Measurements from ENCODE around the gene FBXO21. TPM values are rescaled to one million over a fixed set of nuclear protein-coding genes. Genes with fewer than 3 reads are reported as not detected.

FBXO21 gene
- total and polyA plus RNA-seq, 2 donors (not counting 1 experiment from before 2014, with no cell fraction given), result 28.2 to 55.7 TPM

DNA sequence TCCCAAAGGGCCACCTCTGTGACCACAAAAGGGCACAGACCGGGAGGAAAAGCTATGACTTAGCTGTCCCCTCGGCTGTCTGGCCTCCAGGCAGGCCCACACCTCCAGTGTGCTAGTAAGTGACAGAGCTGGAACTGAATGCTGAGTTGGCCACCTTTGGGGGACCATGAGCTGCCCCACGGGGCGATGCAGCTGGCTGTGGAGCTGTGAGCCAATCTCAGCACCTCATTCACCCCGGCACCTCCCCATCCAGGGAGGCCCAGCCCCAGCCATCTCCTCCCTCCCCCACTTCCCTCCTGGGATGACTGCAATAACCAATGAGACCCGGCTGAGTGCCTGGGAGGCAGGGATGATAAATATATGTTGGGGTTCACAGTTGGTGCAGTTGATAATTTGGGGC lies 78.9 kb downstream of the FBXO21 start:
- Histone ChIP-seq H3K9ac (ENCODE audit: low read length) (no peak overlapping the region), H3K4me1 (ENCODE audit: control insufficient read depth in 2 of 2, insufficient read depth in 2 of 2, low read length in 2 of 2) (no peaks in the 10 kb centered on the region), H3K27me3 (replicated peaks in 1 of 4; ENCODE audit: control extremely low read depth in 1 of 4, control insufficient read depth in 3 of 4, insufficient read depth in 4 of 4, low read length in 3 of 4) (peaks cover 0 to 4% (median 0%) of the 10 kb centered on the region in 4 experiments), H3K4me2 (replicated peaks; ENCODE audit: low read depth, low read length, poor library complexity, severe bottlenecking) (no peak overlapping the region), H3K4me3 (ENCODE audit: control extremely low read depth in 1 of 5, extremely low read depth in 1 of 5, insufficient read depth in 1 of 5, low read depth in 2 of 5, low read length in 4 of 5) (no peak overlapping the region), H3K36me3 (replicated peaks in 1 of 2; ENCODE audit: control extremely low read depth in 1 of 2, control insufficient read depth in 1 of 2, extremely low read depth in 1 of 2, insufficient read depth in 2 of 2, low read length in 1 of 2) (no peaks in the 10 kb centered on the region), H3K9me3 (ENCODE audit: control extremely low read depth in 1 of 3, control insufficient read depth in 2 of 3, insufficient read depth in 1 of 3, low read length in 2 of 3) (peaks cover 0 to 5% (median 0%) of the 10 kb centered on the region in 3 donors), H3K27ac (ENCODE audit: low read length in 2 of 2) (no peak overlapping the region), H3K79me2 (ENCODE audit: control insufficient read depth, insufficient read depth, low read length) (no peaks in the 10 kb centered on the region), H4K20me1 (ENCODE audit: control insufficient read depth, insufficient read depth, low read length, poor library complexity, severe bottlenecking) (no peaks in the 10 kb centered on the region), H2AFZ (ENCODE audit: insufficient read depth, low read depth, low read length, poor library complexity, severe bottlenecking) (no peak overlapping the region)
- DNase-seq (no peak), ATAC-seq (ENCODE audit: low read depth) (no peak)
- intact Hi-C loops (cut with micrococcal nuclease), result no loop called here
- Mint-ChIP-seq H3K9me3 (ENCODE audit: insufficient read depth) (no peaks in the 10 kb centered on the region), H3K27me3 (no peaks in the 10 kb centered on the region), H3K27ac (no peak overlapping the region), H3K4me3 (no peak overlapping the region), H3K4me1 (peaks cover 1% of the 10 kb centered on the region)
- TF ChIP-seq, protein P1, sequence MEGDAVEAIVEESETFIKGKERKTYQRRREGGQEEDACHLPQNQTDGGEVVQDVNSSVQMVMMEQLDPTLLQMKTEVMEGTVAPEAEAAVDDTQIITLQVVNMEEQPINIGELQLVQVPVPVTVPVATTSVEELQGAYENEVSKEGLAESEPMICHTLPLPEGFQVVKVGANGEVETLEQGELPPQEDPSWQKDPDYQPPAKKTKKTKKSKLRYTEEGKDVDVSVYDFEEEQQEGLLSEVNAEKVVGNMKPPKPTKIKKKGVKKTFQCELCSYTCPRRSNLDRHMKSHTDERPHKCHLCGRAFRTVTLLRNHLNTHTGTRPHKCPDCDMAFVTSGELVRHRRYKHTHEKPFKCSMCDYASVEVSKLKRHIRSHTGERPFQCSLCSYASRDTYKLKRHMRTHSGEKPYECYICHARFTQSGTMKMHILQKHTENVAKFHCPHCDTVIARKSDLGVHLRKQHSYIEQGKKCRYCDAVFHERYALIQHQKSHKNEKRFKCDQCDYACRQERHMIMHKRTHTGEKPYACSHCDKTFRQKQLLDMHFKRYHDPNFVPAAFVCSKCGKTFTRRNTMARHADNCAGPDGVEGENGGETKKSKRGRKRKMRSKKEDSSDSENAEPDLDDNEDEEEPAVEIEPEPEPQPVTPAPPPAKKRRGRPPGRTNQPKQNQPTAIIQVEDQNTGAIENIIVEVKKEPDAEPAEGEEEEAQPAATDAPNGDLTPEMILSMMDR (IDR thresholded peaks at IDR 0.05), result no peak
- TF ChIP-seq EZH2 (IDR thresholded peaks at IDR 0.05; ENCODE audit: borderline replicate concordance, insufficient read depth, low read depth, low read length, poor library complexity, severe bottlenecking), result no peak
- WGBS (ENCODE audit: insufficient coverage), result 69% methylated on average over 5 of the region's 6 CpGs
- POLR2A ChIA-PET, result no interaction called here
- CTCF ChIA-PET, result no interaction called here

DNA sequence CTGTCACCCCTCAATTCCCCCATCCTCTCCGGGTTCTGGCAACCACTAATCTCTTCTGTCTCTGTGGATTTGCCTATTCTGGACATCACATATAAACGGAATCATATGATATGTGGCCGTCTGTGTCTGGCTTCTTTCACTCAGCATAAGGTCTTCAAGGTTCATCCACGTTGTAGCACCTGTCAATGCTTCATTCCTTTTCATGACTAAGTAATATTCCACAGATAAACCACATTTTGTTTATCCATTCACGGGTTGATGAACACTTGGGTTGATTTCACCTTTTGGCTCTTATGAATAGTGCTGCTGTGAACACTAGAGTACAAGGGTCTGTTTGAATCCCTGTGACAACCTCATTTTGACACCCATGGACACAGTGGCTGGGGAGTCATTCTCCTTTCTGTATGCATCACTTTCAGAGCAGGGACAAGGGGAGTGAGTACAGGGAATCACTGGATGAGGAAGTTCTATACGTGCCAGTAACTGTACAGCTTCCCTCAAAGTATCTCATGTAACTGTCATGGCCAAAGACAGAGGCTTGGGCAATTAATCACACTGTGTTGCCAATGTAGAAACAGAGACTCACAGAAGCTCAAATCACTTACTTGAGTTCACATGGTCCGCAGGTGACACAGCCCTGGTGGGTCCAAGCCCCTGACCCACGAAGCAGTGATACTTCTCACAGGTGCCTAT lies 80.2 kb downstream of the FBXO21 start:
- ChIA-PET POLR2A (no interaction called here), CTCF (no interaction called here)
- Mint-ChIP-seq H3K27ac (no peak overlapping the region), H3K27me3 (no peaks in the 10 kb centered on the region), H3K9me3 (ENCODE audit: insufficient read depth) (no peaks in the 10 kb centered on the region), H3K4me3 (no peak overlapping the region), H3K4me1 (peaks cover 1% of the 10 kb centered on the region)
- H3K27ac ChIP-seq (ENCODE audit: low read length in 2 of 2), result no peak overlapping the region
- H2AFZ ChIP-seq (ENCODE audit: insufficient read depth, low read depth, low read length, poor library complexity, severe bottlenecking), result no peak overlapping the region
- no peaks in the 10 kb centered on the region for H3K79me2 ChIP-seq (ENCODE audit: control insufficient read depth, insufficient read depth, low read length)
- peaks cover 0 to 4% (median 0%) of the 10 kb centered on the region in 4 experiments for H3K27me3 ChIP-seq (replicated peaks in 1 of 4; ENCODE audit: control extremely low read depth in 1 of 4, control insufficient read depth in 3 of 4, insufficient read depth in 4 of 4, low read length in 3 of 4)
- no peak overlapping the region for H3K4me3 ChIP-seq (ENCODE audit: control extremely low read depth in 1 of 5, extremely low read depth in 1 of 5, insufficient read depth in 1 of 5, low read depth in 2 of 5, low read length in 4 of 5)
- no peaks in the 10 kb centered on the region for H4K20me1 ChIP-seq (ENCODE audit: control insufficient read depth, insufficient read depth, low read length, poor library complexity, severe bottlenecking)
- intact Hi-C loops (cut with micrococcal nuclease), result no loop called here
- 83% methylated on average over 7 of the region's 8 CpGs for WGBS (ENCODE audit: insufficient coverage)
- no peaks in the 10 kb centered on the region for H3K36me3 ChIP-seq (replicated peaks in 1 of 2; ENCODE audit: control extremely low read depth in 1 of 2, control insufficient read depth in 1 of 2, extremely low read depth in 1 of 2, insufficient read depth in 2 of 2, low read length in 1 of 2)
- no peak overlapping the region for H3K4me2 ChIP-seq (replicated peaks; ENCODE audit: low read depth, low read length, poor library complexity, severe bottlenecking)
- no peak for ATAC-seq (ENCODE audit: low read depth)
- H3K4me1 ChIP-seq (ENCODE audit: control insufficient read depth in 2 of 2, insufficient read depth in 2 of 2, low read length in 2 of 2), result no peaks in the 10 kb centered on the region
- no peak overlapping the region for H3K9ac ChIP-seq (ENCODE audit: low read length)
- no peak for DNase-seq
- peaks cover 0 to 5% (median 0%) of the 10 kb centered on the region in 3 donors for H3K9me3 ChIP-seq (ENCODE audit: control extremely low read depth in 1 of 3, control insufficient read depth in 2 of 3, insufficient read depth in 1 of 3, low read length in 2 of 3)
- TF ChIP-seq, protein P1 (IDR thresholded peaks at IDR 0.05), result no peak
- TF ChIP-seq EZH2 (IDR thresholded peaks at IDR 0.05; ENCODE audit: borderline replicate concordance, insufficient read depth, low read depth, low read length, poor library complexity, severe bottlenecking), result no peak
